Measurements from ENCODE around the gene HOXA6.
A peak's percentile ranks its signal among the peaks of the same experiment; 100 is the strongest.

The HOXA6 gene

DNA sequence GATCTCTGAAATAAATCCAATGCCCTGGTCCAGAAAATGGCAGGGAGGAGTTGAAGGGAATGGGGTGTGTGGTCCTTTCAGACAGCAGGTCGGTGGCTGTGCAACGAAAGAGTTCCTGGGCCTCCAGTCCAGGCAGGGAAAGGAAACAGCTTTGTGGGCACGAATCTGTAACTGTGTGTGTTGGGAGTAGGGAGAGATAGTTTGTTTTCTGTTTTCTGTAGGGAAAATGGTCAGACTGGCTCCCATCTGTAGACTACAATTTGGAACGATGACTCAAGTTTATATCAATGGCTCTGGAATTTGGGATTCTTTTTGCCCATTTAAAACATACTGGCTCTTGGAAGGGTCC, 20.3 kb upstream of the HOXA6 start:
- TF ChIP-seq, protein P1, sequence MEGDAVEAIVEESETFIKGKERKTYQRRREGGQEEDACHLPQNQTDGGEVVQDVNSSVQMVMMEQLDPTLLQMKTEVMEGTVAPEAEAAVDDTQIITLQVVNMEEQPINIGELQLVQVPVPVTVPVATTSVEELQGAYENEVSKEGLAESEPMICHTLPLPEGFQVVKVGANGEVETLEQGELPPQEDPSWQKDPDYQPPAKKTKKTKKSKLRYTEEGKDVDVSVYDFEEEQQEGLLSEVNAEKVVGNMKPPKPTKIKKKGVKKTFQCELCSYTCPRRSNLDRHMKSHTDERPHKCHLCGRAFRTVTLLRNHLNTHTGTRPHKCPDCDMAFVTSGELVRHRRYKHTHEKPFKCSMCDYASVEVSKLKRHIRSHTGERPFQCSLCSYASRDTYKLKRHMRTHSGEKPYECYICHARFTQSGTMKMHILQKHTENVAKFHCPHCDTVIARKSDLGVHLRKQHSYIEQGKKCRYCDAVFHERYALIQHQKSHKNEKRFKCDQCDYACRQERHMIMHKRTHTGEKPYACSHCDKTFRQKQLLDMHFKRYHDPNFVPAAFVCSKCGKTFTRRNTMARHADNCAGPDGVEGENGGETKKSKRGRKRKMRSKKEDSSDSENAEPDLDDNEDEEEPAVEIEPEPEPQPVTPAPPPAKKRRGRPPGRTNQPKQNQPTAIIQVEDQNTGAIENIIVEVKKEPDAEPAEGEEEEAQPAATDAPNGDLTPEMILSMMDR (IDR thresholded peaks at IDR 0.05): no peak
- H3K4me3 ChIP-seq (ENCODE audit: low read depth in 1 of 2, low read length in 1 of 2): no peak overlapping the region
- no peak overlapping the region for H3K27ac ChIP-seq
- H3K27me3 ChIP-seq: peaks cover 100% of the 10 kb centered on the region
- no peaks in the 10 kb centered on the region for H3K36me3 ChIP-seq
- H3K9me3 ChIP-seq: no peaks in the 10 kb centered on the region
- H3K4me1 ChIP-seq (ENCODE audit: control insufficient read depth in 1 of 2, insufficient read depth in 1 of 2, low read depth in 1 of 2, low read length in 1 of 2): peaks cover 51 to 82% of the 10 kb centered on the region in 2 experiments

DNA sequence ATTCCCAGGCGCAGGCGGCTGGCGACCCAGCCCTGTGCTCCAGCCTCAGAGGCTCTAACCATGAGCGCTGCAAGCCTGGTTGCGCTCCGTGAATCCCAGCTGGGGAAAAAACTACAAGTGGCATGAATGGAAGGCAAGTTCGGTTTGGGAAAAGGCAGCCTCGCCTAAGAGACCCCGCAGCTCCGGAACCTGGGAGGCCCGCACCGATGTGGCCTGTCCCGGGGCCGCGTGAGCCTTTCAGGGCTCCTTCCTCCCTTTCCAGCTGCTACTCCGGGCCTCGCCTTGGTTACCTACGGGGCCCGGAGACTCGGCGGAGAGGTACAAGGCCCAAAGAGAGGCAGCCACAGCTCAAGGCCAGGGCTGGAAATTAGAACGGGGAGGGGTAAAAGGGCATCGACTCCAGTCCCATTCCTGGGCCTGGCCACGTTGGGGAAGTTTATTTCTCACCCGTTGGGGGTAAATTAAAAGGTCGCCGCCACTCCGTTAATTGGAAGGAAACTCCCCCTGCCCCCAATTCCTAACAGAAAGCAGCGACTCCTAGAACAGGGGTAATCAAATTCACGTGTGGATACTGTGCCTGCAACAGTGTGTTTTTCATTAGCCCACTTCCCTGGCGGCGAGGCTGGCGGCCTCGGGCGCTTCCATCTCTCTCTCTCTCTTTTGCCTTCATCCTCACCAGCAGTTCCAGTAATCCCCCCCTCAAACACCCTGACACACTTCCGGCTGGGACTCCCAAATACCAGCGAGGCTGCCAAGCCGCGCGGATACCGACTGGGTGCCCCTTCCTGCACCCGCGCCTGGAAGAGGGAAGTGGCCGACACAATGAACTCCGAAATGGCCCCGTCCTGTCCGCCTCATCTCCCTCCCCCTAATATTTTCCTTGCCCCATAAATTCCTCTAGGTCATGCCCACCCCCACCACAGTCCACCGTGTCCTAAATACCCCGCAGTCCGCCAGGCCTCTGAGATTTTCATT, 19.2 kb upstream of the HOXA6 start:
- Histone ChIP-seq H3K4me3 (ENCODE audit: low read depth in 1 of 2, low read length in 1 of 2) (peak overlapping the region in 1 of 2 experiments; percentile 68), H3K4me1 (ENCODE audit: control insufficient read depth in 1 of 2, insufficient read depth in 1 of 2, low read depth in 1 of 2, low read length in 1 of 2) (peaks cover 43 to 75% of the 10 kb centered on the region in 2 experiments), H3K27me3 (peaks cover 100% of the 10 kb centered on the region), H3K27ac (no peak overlapping the region), H3K9me3 (no peaks in the 10 kb centered on the region), H3K36me3 (no peaks in the 10 kb centered on the region)
- TF ChIP-seq, protein P1 (IDR thresholded peaks at IDR 0.05): no peak

DNA sequence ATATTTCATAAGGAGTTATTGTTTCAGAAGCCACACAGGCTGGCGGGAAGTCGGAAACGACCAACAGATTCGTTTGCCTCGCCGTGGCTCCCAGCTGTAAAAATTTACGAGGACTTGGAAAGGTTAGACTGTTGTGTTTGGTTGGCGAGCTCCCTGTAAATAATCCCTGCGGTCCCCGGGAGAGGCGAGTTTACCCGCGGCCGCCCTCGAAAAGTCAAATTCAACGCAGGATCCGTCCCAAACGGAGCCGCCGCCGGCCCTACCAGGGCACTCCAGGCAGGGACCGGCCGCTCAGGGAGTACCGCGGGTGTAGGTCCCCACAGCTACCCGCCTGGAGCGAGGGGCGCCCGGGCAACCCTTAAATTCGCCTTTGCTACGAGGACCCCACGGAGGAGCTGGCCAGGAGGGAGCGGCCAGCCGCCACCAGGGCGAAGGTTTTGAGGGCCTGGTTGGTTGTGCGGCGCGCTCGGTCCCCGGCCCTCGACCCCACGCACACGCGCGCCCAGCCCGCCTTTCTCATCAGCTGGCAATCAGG, 18.5 kb upstream of the HOXA6 start:
- Histone ChIP-seq H3K36me3 (no peaks in the 10 kb centered on the region), H3K4me3 (ENCODE audit: low read depth in 1 of 2, low read length in 1 of 2) (peak overlapping the region; percentile 54 to 68), H3K9me3 (no peaks in the 10 kb centered on the region), H3K27me3 (peaks cover 100% of the 10 kb centered on the region), H3K4me1 (ENCODE audit: control insufficient read depth in 1 of 2, insufficient read depth in 1 of 2, low read depth in 1 of 2, low read length in 1 of 2) (peaks cover 45 to 78% of the 10 kb centered on the region in 2 experiments), H3K27ac (no peak overlapping the region)
- TF ChIP-seq, protein P1 (IDR thresholded peaks at IDR 0.05): no peak

DNA sequence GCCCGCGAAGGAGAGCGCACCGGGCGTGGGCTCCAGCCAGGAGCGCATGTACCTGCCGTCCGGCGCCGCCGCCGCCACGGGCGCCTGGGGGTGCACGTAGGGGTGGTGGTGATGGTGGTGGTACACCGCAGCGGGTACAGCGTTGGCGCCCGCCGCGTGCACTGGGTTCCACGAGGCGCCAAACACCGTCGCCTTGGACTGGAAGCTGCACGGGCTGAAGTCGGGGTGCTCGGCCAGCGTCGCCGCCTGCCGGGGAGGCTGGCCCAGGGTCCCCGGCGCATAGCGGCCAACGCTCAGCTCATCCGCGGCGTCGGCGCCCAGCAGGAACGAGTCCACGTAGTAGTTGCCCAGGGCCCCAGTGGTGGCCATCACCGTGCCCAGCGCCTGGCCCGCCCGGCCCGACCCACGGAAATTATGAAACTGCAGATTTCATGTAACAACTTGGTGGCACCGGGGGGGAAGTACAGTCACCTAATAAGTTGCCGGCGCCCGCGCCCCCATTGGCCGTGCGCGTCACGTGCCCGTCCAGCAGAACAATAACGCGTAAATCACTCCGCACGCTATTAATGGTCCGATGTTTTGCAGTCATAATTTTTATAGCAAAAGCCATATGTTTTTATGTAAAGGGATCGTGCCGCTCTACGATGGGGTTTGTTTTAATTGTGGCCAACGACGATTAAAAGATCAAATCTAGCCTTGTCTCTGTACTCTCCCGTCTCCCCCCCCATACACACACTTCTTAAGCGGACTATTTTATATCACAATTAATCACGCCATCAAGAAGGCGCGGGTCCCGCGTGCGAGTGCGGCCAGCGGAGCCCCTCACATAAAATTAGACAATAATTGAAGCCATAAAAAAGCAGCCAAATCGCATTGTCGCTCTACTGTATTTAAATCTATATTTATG, 17.8 kb upstream of the HOXA6 start, which contains the start of gene HOXA9:
Gene HOXA9 (minus strand): TSS at position 449 of the 907 bp plus-strand sequence. CDS start 80 bp downstream, at position 369.
- TF ChIP-seq, protein P1 (IDR thresholded peaks at IDR 0.05): peak; percentile 27
- peaks cover 52 to 85% of the 10 kb centered on the region in 2 experiments for H3K4me1 ChIP-seq (ENCODE audit: control insufficient read depth in 1 of 2, insufficient read depth in 1 of 2, low read depth in 1 of 2, low read length in 1 of 2)
- no peaks in the 10 kb centered on the region for H3K9me3 ChIP-seq
- H3K36me3 ChIP-seq: no peaks in the 10 kb centered on the region
- H3K27me3 ChIP-seq: peaks cover 100% of the 10 kb centered on the region
- peak within 1 kb of the TSS; percentile 54 to 68 for H3K4me3 ChIP-seq (ENCODE audit: low read depth in 1 of 2, low read length in 1 of 2)
- peak within 1 kb of the TSS; percentile 4 for H3K27ac ChIP-seq
